ENCODE data around the gene ELOVL6.
A peak's percentile ranks its signal among the peaks of the same experiment; 100 is the strongest.

The ELOVL6 gene

DNA sequence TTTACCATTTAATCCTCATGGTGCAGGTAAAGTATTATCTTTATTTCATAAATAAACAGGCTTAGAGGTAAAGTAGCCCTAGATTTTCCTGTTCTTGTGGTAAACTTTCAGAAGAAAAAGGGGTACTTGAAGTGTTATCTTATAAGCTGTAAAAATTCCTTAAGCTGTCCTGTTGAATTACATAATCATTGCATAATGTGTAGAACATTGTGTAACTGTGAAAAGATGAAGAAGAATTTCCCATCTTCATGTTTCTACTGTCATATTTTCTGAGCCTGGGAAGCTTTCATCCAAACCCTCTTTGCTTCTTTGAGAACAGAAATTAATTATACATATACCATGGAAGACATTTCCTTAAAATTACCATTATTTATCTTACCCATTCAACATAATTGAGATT is 90.5 kb downstream of the ELOVL6 start:
- ChIA-PET CTCF (interaction anchor here (0.8 to 1.6 kb wide), 4 partner anchors 11 to 58 kb away, joined by 3 to 5 read pairs (median 4); no protein-coding TSS in a partner anchor), POLR2A (no interaction called here)
- DNase-seq (ENCODE audit: extremely low spot score), result no peak
- TF ChIP-seq, protein P1, sequence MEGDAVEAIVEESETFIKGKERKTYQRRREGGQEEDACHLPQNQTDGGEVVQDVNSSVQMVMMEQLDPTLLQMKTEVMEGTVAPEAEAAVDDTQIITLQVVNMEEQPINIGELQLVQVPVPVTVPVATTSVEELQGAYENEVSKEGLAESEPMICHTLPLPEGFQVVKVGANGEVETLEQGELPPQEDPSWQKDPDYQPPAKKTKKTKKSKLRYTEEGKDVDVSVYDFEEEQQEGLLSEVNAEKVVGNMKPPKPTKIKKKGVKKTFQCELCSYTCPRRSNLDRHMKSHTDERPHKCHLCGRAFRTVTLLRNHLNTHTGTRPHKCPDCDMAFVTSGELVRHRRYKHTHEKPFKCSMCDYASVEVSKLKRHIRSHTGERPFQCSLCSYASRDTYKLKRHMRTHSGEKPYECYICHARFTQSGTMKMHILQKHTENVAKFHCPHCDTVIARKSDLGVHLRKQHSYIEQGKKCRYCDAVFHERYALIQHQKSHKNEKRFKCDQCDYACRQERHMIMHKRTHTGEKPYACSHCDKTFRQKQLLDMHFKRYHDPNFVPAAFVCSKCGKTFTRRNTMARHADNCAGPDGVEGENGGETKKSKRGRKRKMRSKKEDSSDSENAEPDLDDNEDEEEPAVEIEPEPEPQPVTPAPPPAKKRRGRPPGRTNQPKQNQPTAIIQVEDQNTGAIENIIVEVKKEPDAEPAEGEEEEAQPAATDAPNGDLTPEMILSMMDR (IDR thresholded peaks at IDR 0.05; ENCODE audit: control extremely low read depth, extremely low read depth, low read depth, missing control alignments), result no peak

DNA sequence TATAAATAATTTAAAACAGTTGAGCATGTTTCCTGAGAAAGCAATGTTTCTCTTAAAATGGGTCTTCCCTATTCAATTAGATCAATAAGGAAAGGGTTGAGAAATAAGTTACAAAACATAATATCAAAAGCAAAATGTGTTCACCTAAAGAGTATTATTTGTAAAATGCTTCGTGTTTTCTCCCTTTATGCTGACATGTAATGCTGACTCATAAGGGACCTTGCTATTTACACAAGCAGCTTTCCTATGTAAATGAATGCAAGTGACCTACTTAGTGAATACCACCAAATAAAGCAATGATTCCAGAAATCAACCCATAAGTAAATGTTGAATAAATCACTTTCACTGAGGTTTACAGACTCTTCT is 91.5 kb downstream of the ELOVL6 start:
- CTCF ChIA-PET, result no interaction called here
- TF ChIP-seq, protein P1 (IDR thresholded peaks at IDR 0.05; ENCODE audit: control extremely low read depth, extremely low read depth, low read depth, missing control alignments), result no peak
- POLR2A ChIA-PET, result no interaction called here
- peak; percentile 19 for DNase-seq (ENCODE audit: extremely low spot score)

DNA sequence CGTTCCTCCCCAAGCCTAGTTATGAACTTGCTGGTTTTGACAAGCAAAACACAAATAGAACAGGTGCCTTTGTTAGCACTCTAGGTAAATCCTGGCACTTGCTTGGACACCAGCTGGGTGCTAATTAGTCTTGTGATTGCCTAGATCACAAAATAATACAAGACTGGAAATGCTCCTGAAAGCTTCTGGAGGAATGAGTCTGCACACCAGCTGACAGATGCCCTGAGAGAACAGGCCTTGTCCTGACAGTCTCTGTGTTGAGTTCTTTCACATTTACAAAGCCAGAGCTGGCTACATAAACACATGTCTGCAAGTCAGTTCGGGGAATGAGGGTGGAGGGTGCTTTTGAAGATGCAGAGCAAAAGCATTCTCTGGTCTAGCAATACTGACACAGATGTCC is 93.8 kb downstream of the ELOVL6 start:
- POLR2A ChIA-PET, result no interaction called here
- TF ChIP-seq, protein P1 (IDR thresholded peaks at IDR 0.05; ENCODE audit: control extremely low read depth, extremely low read depth, low read depth, missing control alignments), result no peak
- DNase-seq (ENCODE audit: extremely low spot score), result no peak
- CTCF ChIA-PET, result interaction anchor here (0.9 to 1.3 kb wide), 2 partner anchors 13 to 41 kb away, joined by 3 read pairs; no protein-coding TSS in a partner anchor

GRCh38 chr4:110099638-110100037 is 98.8 kb downstream of the ELOVL6 start:
- ChIA-PET POLR2A (no interaction called here), CTCF (no interaction called here)
- DNase-seq (ENCODE audit: extremely low spot score), result no peak
- TF ChIP-seq, protein P1 (IDR thresholded peaks at IDR 0.05; ENCODE audit: control extremely low read depth, extremely low read depth, low read depth, missing control alignments), result no peak

GRCh38 chr4:110096405-110096804 is 102.0 kb downstream of the ELOVL6 start:
- ChIA-PET POLR2A (no interaction called here), CTCF (interaction anchor here (0.9 to 1.6 kb wide), 5 partner anchors 12 to 90 kb away, joined by 3 to 5 read pairs (median 3); no protein-coding TSS in a partner anchor)
- no peak for DNase-seq (ENCODE audit: extremely low spot score)
- TF ChIP-seq, protein P1 (IDR thresholded peaks at IDR 0.05; ENCODE audit: control extremely low read depth, extremely low read depth, low read depth, missing control alignments), result no peak

DNA sequence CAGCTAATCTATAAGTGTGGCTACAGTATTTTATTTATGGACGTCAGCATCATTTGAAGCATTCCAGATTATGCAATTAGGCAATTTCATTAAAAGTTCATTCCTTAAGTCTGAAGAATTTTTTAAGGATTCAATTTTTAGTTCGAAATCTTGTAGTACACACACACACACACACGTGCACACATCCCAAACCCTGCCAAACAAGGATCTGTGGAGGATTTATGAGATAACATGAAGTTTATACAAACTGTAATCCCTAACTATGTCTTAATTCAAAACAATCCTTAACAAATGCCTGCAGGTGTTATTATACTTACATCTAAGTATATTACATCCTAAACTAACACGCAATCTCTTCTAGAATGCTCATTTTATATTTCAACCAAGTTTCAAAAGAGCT is 105.8 kb downstream of the ELOVL6 start:
- ChIA-PET CTCF (interaction anchor here (0.9 to 1.9 kb wide), 2 partner anchors 12 to 17 kb away, joined by 3 to 6 read pairs; no protein-coding TSS in a partner anchor), POLR2A (no interaction called here)
- TF ChIP-seq, protein P1 (IDR thresholded peaks at IDR 0.05; ENCODE audit: control extremely low read depth, extremely low read depth, low read depth, missing control alignments), result no peak
- no peak for DNase-seq (ENCODE audit: extremely low spot score)
